KMS-11 (cell line): ENCODE measurements around the gene DYNC1LI1.
A peak's percentile ranks its signal among the peaks of the same experiment; 100 is the strongest.

ENCODE experiments used
- H2AFZ ChIP-seq: fragments of 200-600 bp; sonication (generic); 2 replicates; pipeline ENCODE4 v1.6.1; 2016; ENCODE audit warnings: antibody characterized with exemption, mixed run types, low read depth
- H3K27ac ChIP-seq: fragments of 200-600 bp; sonication (generic); 2 replicates; pipeline ENCODE4 v1.6.1; 2016; ENCODE audit warnings: mild to moderate bottlenecking, mixed run types
- H3K27me3 ChIP-seq: fragments of 200-600 bp; sonication (generic); 2 replicates; pipeline ENCODE4 v1.6.1; 2017; ENCODE audit warnings: mild to moderate bottlenecking, low read depth, mixed run types, moderate library complexity; ENCODE audit not compliant: insufficient read depth
- H3K36me3 ChIP-seq: fragments of 200-600 bp; sonication (generic); 2 replicates; pipeline ENCODE4 v1.6.1; 2017; ENCODE audit warnings: mild to moderate bottlenecking, mixed run types; ENCODE audit not compliant: insufficient read depth
- H3K4me1 ChIP-seq: fragments of 200-600 bp; sonication (generic); 2 replicates; pipeline ENCODE4 v1.6.1; 2016; ENCODE audit warnings: mild to moderate bottlenecking, low read depth, mixed run types; ENCODE audit not compliant: poor library complexity, severe bottlenecking
- H3K4me2 ChIP-seq: fragments of 200-600 bp; sonication (generic); 2 replicates; pipeline ENCODE4 v1.7.0; 2016; ENCODE audit warnings: mild to moderate bottlenecking, mixed run types
- H3K4me3 ChIP-seq: fragments of 200-600 bp; sonication (generic); IDR thresholded peaks from 2 replicates; pipeline ENCODE4 v1.6.1; 2017; ENCODE audit warnings: low read depth, low read length, mixed read lengths; ENCODE audit not compliant: insufficient read depth
- H3K79me2 ChIP-seq: fragments of 200-600 bp; sonication (generic); 2 replicates; pipeline ENCODE4 v1.6.1; 2016; ENCODE audit warnings: low read depth, mixed run types; ENCODE audit not compliant: insufficient read depth
- H3K9ac ChIP-seq: fragments of 200-600 bp; sonication (generic); 2 replicates; pipeline ENCODE4 v1.6.1; 2016; ENCODE audit warnings: mild to moderate bottlenecking, mixed run types
- H4K20me1 ChIP-seq: fragments of 200-600 bp; sonication (generic); 2 replicates; pipeline ENCODE4 v1.6.1; 2016; ENCODE audit warnings: mild to moderate bottlenecking, mixed run types; ENCODE audit not compliant: insufficient read depth
- TF ChIP-seq, protein P1 (sequence below): fragments of 200-600 bp; sonication (generic); conservative IDR thresholded peaks from 2 replicates; pipeline ENCODE4 v1.6.1; 2017; ENCODE audit warnings: low read depth, mild to moderate bottlenecking, antibody characterized with exemption, low read length, moderate library complexity, mixed read lengths

Gene DYNC1LI1

DNA sequence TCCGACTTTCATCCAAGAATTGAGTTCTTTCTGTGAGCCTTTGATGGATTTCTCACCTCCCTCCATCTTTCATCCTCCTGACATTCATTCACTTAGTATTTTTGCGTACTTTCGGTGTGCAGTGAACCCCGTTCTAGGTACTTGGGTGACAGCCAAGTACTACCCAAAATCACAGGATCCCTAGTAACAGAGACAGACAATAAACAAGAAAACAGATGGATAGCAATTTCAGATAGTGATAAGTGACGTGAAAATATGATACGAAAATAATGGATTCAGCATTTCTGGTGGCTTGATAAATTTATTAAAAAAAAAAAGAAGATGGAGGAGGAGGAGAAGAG is 67.7 kb downstream of the DYNC1LI1 start:
- H3K4me2 ChIP-seq, result peak overlapping the region; percentile 64; the same call in 1 of the 2 replicates
- H3K4me1 ChIP-seq, result peaks cover 18% of the 10 kb centered on the region
- peak overlapping the region; percentile 73 for H2AFZ ChIP-seq
- H4K20me1 ChIP-seq, result no peaks in the 10 kb centered on the region
- no peak overlapping the region; the same call in 1 of the 2 replicates for H3K27ac ChIP-seq
- H3K36me3 ChIP-seq, result no peaks in the 10 kb centered on the region
- H3K27me3 ChIP-seq, result no peaks in the 10 kb centered on the region
- H3K79me2 ChIP-seq, result peaks cover 24% of the 10 kb centered on the region; the same call in 1 of the 2 replicates
- H3K4me3 ChIP-seq, result peak overlapping the region; percentile 3
- TF ChIP-seq, protein P1, sequence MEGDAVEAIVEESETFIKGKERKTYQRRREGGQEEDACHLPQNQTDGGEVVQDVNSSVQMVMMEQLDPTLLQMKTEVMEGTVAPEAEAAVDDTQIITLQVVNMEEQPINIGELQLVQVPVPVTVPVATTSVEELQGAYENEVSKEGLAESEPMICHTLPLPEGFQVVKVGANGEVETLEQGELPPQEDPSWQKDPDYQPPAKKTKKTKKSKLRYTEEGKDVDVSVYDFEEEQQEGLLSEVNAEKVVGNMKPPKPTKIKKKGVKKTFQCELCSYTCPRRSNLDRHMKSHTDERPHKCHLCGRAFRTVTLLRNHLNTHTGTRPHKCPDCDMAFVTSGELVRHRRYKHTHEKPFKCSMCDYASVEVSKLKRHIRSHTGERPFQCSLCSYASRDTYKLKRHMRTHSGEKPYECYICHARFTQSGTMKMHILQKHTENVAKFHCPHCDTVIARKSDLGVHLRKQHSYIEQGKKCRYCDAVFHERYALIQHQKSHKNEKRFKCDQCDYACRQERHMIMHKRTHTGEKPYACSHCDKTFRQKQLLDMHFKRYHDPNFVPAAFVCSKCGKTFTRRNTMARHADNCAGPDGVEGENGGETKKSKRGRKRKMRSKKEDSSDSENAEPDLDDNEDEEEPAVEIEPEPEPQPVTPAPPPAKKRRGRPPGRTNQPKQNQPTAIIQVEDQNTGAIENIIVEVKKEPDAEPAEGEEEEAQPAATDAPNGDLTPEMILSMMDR, result no peak
- no peak overlapping the region for H3K9ac ChIP-seq

DNA sequence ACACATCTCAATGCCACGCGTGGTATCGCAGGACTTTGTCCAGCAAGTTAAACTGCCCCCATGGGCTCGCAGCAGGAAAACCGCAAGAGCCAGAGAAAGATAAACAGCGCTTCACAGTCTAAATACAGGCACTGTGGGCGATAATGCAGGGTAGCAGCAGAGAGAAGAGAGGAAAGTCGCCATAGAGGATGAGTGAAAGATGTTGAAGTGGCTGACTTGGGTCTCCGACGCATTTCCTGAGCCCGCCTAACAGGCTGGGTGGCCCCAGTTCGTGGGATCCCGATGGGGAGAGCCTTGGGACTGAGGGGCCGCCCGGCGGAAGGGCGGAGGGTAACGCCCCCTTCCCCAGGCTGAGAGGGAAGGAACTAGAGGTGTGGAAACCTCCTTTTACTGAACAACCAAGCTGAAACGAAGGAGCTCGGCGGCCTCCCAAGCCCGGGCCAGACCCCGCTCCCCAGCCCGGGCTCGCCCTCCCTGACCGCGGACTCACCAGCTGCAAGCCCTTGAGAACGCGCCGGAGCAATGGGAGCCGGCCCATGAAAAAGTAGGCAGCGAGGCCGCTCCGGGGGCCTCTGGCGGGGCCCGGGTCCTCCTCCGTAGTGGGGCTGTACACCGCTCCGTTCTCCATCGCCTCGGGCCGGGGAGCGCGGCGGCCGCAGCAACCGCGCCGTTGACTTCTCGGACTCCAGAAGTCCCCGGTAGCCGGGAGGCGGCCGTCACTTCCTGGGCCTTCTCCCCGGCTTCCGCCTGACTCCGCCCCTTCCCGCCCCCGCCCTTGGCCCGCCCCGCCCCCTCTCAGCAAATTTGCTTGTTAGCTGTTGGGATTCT is 68.3 kb downstream of the DYNC1LI1 start, which contains the start of gene CMTM6:
Gene CMTM6 (minus strand): TSS at position 735 of the 828 bp plus-strand sequence. CDS start 107 bp downstream, at position 628.
- peak within 1 kb of the TSS; percentile 58 for H3K27ac ChIP-seq
- peak within 1 kb of the TSS; percentile 82 for H3K4me2 ChIP-seq
- TF ChIP-seq, protein P1, result no peak
- H3K4me3 ChIP-seq, result peak within 1 kb of the TSS; percentile 84
- peaks cover 18% of the 10 kb centered on the region for H3K4me1 ChIP-seq
- H3K79me2 ChIP-seq, result peaks cover 24% of the 10 kb centered on the region; the same call in 1 of the 2 replicates
- no peaks in the 10 kb centered on the region for H3K36me3 ChIP-seq
- H3K27me3 ChIP-seq, result no peaks in the 10 kb centered on the region
- peak within 1 kb of the TSS; percentile 58; the same call in 1 of the 2 replicates for H3K9ac ChIP-seq
- H2AFZ ChIP-seq, result peak within 1 kb of the TSS; percentile 73
- H4K20me1 ChIP-seq, result no peaks in the 10 kb centered on the region

DNA sequence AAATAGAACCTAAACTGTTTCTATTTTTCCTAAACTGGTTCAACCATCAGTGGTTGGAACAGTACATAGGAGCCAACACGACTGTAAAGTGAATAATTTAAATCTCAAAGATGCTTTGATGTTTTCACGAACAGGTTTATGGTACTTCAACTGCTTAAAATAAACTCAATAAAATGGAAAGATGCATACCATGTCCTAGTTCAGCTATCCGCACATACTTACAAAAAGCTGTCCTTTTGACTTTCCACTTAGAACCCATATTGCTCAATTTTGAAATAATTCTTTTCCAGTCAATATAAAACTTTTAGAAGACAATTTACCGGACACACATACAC is 68.9 kb downstream of the DYNC1LI1 start:
- Histone ChIP-seq H4K20me1 (no peaks in the 10 kb centered on the region), H3K4me2 (peak overlapping the region; percentile 82), H3K27me3 (no peaks in the 10 kb centered on the region), H3K36me3 (no peaks in the 10 kb centered on the region), H2AFZ (peak overlapping the region; percentile 73; the same call in 1 of the 2 replicates), H3K4me1 (peaks cover 18% of the 10 kb centered on the region), H3K27ac (peak overlapping the region; percentile 58), H3K79me2 (peaks cover 24% of the 10 kb centered on the region; the same call in 1 of the 2 replicates), H3K9ac (peak overlapping the region; percentile 58; the same call in 1 of the 2 replicates), H3K4me3 (no peak overlapping the region)
- TF ChIP-seq, protein P1, result no peak

DNA sequence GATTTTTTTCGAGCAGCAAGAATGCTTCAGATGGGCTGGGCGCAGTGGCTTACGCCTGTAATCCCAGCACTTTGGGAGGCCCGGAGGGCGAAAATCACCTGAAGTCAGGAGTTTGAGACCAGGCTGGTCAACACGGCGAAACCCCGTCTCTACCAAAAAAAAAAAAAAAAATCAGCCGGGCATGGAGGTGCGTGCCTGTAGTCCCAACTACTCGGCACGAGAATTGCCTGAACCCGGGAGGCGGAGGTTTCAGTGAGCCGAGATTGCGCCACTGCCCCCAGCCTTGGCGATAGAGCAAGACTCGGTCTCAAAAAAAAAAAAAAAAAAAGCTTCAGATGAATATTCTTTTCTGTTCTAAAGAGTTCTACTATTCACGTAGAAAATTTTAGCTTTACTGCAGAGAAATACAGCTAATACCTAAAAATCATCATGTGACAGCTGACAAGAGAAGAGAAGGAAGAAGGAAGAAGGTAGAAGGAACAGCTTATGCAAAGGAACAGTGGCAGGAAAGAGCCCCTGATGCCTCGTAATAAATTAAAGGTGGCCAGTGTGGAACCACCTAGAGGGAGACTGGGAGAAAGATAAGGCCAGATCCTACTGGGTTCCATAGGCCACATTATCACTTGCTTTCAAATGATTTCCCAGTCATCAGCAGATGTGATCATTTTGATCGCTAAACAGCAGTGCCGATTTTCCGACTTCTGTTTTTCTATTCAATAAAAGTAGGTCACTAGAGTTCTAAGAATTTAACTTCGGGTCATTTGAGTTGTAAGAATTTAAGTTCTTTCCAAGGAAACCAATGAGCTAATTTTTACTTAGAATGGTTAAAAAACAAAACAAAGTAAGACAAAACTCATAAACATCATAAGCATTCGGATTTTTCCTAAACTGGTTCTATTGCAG is 69.5 kb downstream of the DYNC1LI1 start:
- peaks cover 24% of the 10 kb centered on the region; the same call in 1 of the 2 replicates for H3K79me2 ChIP-seq
- no peak overlapping the region for H3K4me3 ChIP-seq
- H3K27ac ChIP-seq, result 0 out of 2 replicates have a peak overlapping the region, but pooled peaks have one; percentile 58
- no peaks in the 10 kb centered on the region for H4K20me1 ChIP-seq
- H3K9ac ChIP-seq, result no peak overlapping the region; the same call in 1 of the 2 replicates
- no peaks in the 10 kb centered on the region for H3K27me3 ChIP-seq
- H3K4me1 ChIP-seq, result peaks cover 18% of the 10 kb centered on the region
- no peaks in the 10 kb centered on the region for H3K36me3 ChIP-seq
- TF ChIP-seq, protein P1, result no peak
- H3K4me2 ChIP-seq, result peak overlapping the region; percentile 82
- no peak overlapping the region for H2AFZ ChIP-seq
